Fibroblast of lung (primary cell): ENCODE measurements around the gene STC2.

ENCODE experiments used
- CTCF ChIP-seq, 2 donors: IDR thresholded peaks in 1 of 2; conservative IDR thresholded peaks in 1 of 2; 1 replicate in 1 of 2; 2 replicates in 1 of 2; pipeline ENCODE4 v1.5.1; 2011 to 2012; ENCODE audit warnings: low read length in 2 of 2, control low read depth in 1 of 2, inconsistent platforms in 1 of 2, low read depth in 1 of 2, mild to moderate bottlenecking in 1 of 2
- EZH2 ChIP-seq: IDR thresholded peaks from 2 replicates; pipeline ENCODE4 v1.5.1; 2012; ENCODE audit warnings: low read length, control low read depth, mild to moderate bottlenecking; ENCODE audit errors: missing control alignments

DNA sequence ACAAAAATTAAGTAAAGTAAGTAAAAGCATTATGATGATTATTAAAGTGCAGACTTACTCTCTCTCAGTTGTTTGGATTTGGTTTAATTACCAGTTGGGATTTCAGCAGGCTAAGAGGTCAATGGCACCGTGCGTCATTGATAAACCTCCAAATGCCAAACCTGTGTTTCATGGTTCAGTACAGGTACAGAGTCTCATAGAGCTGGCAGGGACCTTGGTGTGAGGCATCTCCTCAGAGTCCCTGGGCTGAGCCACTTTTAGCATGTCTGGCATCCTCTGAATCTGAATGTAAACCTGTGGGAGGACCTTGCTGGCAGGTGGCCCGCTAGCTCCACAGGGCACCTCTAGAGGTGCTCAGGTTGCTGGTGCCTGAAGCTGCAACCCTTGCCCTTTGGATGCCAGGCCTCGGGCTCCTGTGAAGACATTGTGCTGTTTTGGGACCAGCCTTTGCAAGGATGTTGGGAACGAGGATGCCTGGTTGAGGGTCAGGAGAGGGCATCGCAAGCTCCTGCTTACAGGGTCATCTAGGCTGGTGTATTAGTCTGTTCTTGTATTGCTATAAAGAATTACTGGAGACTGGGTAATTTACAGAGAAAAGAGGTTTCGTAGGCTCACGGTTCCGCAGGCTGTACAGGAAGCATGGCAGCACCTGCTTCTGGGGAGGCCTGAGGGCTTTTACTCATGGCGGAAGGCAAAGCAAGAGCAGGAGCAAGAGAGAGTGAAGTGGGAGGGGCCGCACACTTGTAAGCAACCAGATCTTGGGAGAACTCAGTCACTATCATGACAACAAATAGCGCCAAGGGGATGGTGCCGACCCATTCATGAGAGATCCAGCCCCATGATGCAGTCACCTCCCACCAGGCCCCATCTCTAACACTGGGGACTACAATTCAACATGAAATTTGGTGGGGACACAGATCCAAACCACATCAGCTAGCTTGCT lies 14.9 kb upstream of the STC2 start:
- no peak for TF ChIP-seq CTCF (conservative IDR thresholded peaks at IDR 0.05 in 1 of 2, IDR thresholded peaks at IDR 0.05 in 1 of 2; ENCODE audit: low read depth in 1 of 2, low read length in 2 of 2)
- no peak for TF ChIP-seq EZH2
